GM12878 (cell line): ENCODE measurements around the gene EHMT2.
A peak's percentile ranks its signal among the peaks of the same experiment; 100 is the strongest.

Experiments
- CREB1 ChIP-seq: IDR thresholded peaks from 2 replicates; pipeline ENCODE4 v1.6.1; 2012; ENCODE audit warnings: low read depth, mild to moderate bottlenecking, inconsistent platforms
- EZH2 ChIP-seq: IDR thresholded peaks from 2 replicates; pipeline ENCODE4 v1.6.1; 2012; ENCODE audit warnings: low read depth, mild to moderate bottlenecking, control low read depth, inconsistent platforms, low read length, borderline replicate concordance; ENCODE audit not compliant: control insufficient read depth
- GABPA ChIP-seq: IDR thresholded peaks from 2 replicates; pipeline ENCODE4 v1.6.1; 2014; ENCODE audit warnings: antibody characterized with exemption, low read depth, mild to moderate bottlenecking, inconsistent platforms
- TF ChIP-seq, protein P1 (sequence below): IDR thresholded peaks from 2 replicates; pipeline ENCODE4 v1.6.1; 2012; ENCODE audit warnings: low read depth, low read length, improper control_type of control experiment
- TF ChIP-seq, protein P2 (sequence below): fragments of 450-650 bp; IDR thresholded peaks from 2 replicates; pipeline ENCODE4 v1.6.1; 2017; ENCODE audit warnings: mild to moderate bottlenecking

DNA sequence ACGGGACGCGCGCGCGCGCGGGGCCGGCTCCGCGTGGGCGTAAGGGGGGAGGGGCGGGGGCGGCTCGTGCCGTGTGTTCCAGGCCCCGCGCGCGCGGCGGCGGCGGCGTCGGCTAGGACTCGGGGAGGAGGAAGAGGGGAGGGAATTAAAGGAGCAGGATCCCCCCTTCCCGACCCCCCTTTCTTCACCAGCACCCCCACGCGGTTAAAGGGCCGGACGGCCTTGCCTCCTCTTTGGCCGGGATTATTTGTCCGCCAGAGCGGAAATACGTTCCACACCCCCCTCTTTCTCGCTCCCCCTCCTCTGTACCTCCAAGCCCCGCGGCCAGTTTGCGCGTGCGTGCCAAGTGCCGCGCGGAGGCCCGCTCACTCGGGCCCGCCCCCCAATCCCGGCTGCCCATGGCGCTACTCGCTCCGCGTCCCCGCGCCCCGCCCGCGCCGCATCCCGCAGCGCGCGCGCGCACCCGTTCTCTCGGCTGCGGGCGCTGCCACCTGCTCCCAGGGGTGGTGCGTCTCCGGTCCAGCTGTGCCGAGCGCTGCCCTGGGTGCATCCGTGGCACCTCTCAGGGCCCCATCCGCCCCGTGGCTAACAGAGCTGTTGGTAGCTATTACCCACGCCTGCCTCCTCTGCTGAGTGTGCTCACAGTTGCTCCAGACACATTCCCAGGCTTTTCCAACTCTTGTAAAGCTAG, 4.6 kb upstream of the EHMT2 start, which contains the start of gene ZBTB12:
- TF ChIP-seq EZH2 (no peak), CREB1 (no peak), GABPA (no peak)
- TF ChIP-seq, protein P1, sequence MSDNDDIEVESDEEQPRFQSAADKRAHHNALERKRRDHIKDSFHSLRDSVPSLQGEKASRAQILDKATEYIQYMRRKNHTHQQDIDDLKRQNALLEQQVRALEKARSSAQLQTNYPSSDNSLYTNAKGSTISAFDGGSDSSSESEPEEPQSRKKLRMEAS: 0 out of 2 replicates have a peak, but pooled peaks have one; percentile 32
- TF ChIP-seq, protein P2, sequence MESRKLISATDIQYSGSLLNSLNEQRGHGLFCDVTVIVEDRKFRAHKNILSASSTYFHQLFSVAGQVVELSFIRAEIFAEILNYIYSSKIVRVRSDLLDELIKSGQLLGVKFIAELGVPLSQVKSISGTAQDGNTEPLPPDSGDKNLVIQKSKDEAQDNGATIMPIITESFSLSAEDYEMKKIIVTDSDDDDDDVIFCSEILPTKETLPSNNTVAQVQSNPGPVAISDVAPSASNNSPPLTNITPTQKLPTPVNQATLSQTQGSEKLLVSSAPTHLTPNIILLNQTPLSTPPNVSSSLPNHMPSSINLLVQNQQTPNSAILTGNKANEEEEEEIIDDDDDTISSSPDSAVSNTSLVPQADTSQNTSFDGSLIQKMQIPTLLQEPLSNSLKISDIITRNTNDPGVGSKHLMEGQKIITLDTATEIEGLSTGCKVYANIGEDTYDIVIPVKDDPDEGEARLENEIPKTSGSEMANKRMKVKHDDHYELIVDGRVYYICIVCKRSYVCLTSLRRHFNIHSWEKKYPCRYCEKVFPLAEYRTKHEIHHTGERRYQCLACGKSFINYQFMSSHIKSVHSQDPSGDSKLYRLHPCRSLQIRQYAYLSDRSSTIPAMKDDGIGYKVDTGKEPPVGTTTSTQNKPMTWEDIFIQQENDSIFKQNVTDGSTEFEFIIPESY: no peak
